Airway epithelial cell (primary cell): Measurements from ENCODE around the gene CLEC18C. TPM values are rescaled to one million over a fixed set of nuclear protein-coding genes. Genes with fewer than 3 reads are reported as not detected.

ENCODE experiments used
- total RNA-seq: library from RNA; depleted of rRNA; stranded (reverse); fragments of >200 nt; gene quantifications from 2 replicates; pipeline ENCODE4 v1.2.3, GENCODE V29; 2015

CLEC18C gene
- total RNA-seq: 0.14 TPM in 1 of 2 replicates, not detected in the other

DNA sequence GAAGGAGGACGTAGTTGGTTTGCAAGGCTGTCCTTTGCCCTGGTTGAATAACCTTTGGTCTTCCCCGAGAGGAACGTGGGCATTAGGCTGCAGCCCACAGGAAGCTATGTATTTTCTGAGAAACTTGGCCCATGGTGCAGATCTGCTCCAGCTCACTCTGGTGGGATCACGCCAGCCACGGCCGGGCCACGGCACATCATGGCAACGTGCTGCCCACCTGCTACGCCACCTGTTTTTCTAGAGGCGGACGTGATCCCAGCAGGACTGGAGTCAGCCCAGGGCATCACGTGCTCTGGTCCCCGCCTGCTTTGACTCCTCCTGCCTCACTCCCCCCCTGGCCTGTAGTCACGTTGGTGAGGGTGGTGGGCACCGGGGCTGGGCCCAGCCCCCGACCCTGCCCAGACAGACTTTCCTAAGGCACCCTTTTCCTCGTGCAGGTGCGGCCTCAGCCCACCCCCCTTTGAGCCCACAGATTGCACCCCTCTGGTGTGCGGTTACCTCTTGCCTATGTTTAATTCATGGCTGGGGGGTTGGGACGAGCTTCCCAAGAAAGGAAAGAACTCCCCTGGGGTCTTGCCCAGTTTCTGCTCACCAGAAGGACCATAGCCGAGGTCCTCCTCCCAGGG, at the start of gene CLEC18C:
Gene CLEC18C, plus strand, starts transcription at position 576 of the 626 bp plus-strand sequence. CDS start 492 bp downstream, outside the sequence.

Other genes starting within 250 kb of the CLEC18C start
- gene CLEC18A, start 222.5 kb upstream of the CLEC18C start, total RNA-seq: 0.05 and 0.07 TPM in 2 replicates
- gene PDPR, start 59.5 kb upstream of the CLEC18C start, total RNA-seq: 9.2 and 13.7 TPM in 2 replicates
- gene EXOSC6, start 78.2 kb downstream of the CLEC18C start, total RNA-seq: 24.0 and 25.2 TPM in 2 replicates
- 70.8 and 76.0 TPM in 2 replicates for gene AARS1, start 115.7 kb downstream of the CLEC18C start, total RNA-seq
- gene DDX19B, start 125.4 kb downstream of the CLEC18C start, total RNA-seq: 21.8 and 23.6 TPM in 2 replicates
- 25.0 and 33.0 TPM in 2 replicates for gene DDX19A, start 173.1 kb downstream of the CLEC18C start, total RNA-seq